ENCODE data around the gene TJP1.
"Not testable (repeated sequence)": the region's sequence is repeated elsewhere in the genome, so short reads cannot be mapped to it uniquely, and the experiment has no call there.

The TJP1 gene

GRCh38 chr15:29736012-29736743 lies 86.1 kb downstream of the TJP1 start:
- no peak overlapping the region for H3K4me3 ChIP-seq (ENCODE audit: low read depth, low read length)
- no peak for TF ChIP-seq CTCF (IDR thresholded peaks at IDR 0.05; ENCODE audit: low read depth, low read length)

- no peak overlapping the region for H3K4me3 ChIP-seq (ENCODE audit: low read depth, low read length)
- TF ChIP-seq CTCF (IDR thresholded peaks at IDR 0.05; ENCODE audit: low read depth, low read length): no peak
These were observed 87.2 kb downstream of the TJP1 start for GRCh38 chr15:29734917-29735572.

- no peak overlapping the region for H3K4me3 ChIP-seq (ENCODE audit: low read depth, low read length)
- no peak for TF ChIP-seq CTCF (IDR thresholded peaks at IDR 0.05; ENCODE audit: low read depth, low read length)
These were observed 90.4 kb downstream of the TJP1 start for GRCh38 chr15:29731865-29732264.

GRCh38 chr15:29730471-29730870 lies 91.8 kb downstream of the TJP1 start:
- not testable (repeated sequence) for H3K4me3 ChIP-seq (ENCODE audit: low read depth, low read length)

- no peak for TF ChIP-seq CTCF (IDR thresholded peaks at IDR 0.05; ENCODE audit: low read depth, low read length)
- H3K4me3 ChIP-seq (ENCODE audit: low read depth, low read length): no peak overlapping the region
These were observed 93.8 kb downstream of the TJP1 start for GRCh38 chr15:29728418-29728817.

- no peak for TF ChIP-seq CTCF (IDR thresholded peaks at IDR 0.05; ENCODE audit: low read depth, low read length)
- no peak overlapping the region for H3K4me3 ChIP-seq (ENCODE audit: low read depth, low read length)
These were observed 94.4 kb downstream of the TJP1 start for GRCh38 chr15:29727871-29728270.

- TF ChIP-seq CTCF (IDR thresholded peaks at IDR 0.05; ENCODE audit: low read depth, low read length): no peak
- H3K4me3 ChIP-seq (ENCODE audit: low read depth, low read length): no peak overlapping the region
These were observed 95.7 kb downstream of the TJP1 start for GRCh38 chr15:29726553-29726952.

All from WI38 (cell line).